GM23338 (cell line): Measurements from ENCODE around the gene ENOX1. TPM values are rescaled to one million over a fixed set of nuclear protein-coding genes. Genes with fewer than 3 reads are reported as not detected.

Experiments used
- ATAC-seq: fragments of 200-7000 bp; cut with Tn5 transposase; 3 replicates; pipeline ENCODE4 v1.9.1; 2020
- DNase-seq: peaks from one replicate; pipeline ENCODE4 v3.0.0-alpha.2; 2015; ENCODE audit warnings: low spot score
- H2AFZ ChIP-seq: fragments of 200-600 bp; sonication (generic); 2 replicates; pipeline ENCODE4 v1.8.0; 2016; ENCODE audit warnings: antibody characterized with exemption, mild to moderate bottlenecking, moderate library complexity
- H3F3A ChIP-seq: fragments of 200-600 bp; sonication (generic); replicated peaks from 2 replicates; pipeline ENCODE4 v1.8.0; 2017; ENCODE audit warnings: antibody characterized with exemption, mixed run types, low read depth
- H3K27ac ChIP-seq: fragments of 200-600 bp; sonication (generic); 2 replicates; pipeline ENCODE4 v1.6.1; 2016; ENCODE audit warnings: low read depth
- H3K27me3 ChIP-seq: fragments of 200-600 bp; sonication (generic); 2 replicates; pipeline ENCODE4 v1.8.0; 2016; ENCODE audit warnings: mild to moderate bottlenecking, mixed run types, moderate library complexity; ENCODE audit not compliant: insufficient read depth
- H3K36me3 ChIP-seq: fragments of 200-600 bp; sonication (generic); 2 replicates; pipeline ENCODE4 v1.8.0; 2016; ENCODE audit warnings: mild to moderate bottlenecking; ENCODE audit not compliant: insufficient read depth
- H3K4me1 ChIP-seq: fragments of 200-600 bp; sonication (generic); 2 replicates; pipeline ENCODE4 v1.8.0; 2016; ENCODE audit warnings: mild to moderate bottlenecking, moderate library complexity; ENCODE audit not compliant: insufficient read depth
- H3K4me2 ChIP-seq: fragments of 200-600 bp; sonication (generic); 2 replicates; pipeline ENCODE4 v1.7.1; 2017; ENCODE audit warnings: mixed run types
- H3K4me3 ChIP-seq: fragments of 200-600 bp; sonication (generic); 2 replicates; pipeline ENCODE4 v1.6.1; 2016; ENCODE audit warnings: mixed run types
- H3K79me2 ChIP-seq: fragments of 200-600 bp; sonication (generic); replicated peaks from 2 replicates; pipeline ENCODE4 v1.8.0; 2017; ENCODE audit warnings: mild to moderate bottlenecking; ENCODE audit not compliant: insufficient read depth
- H3K9me2 ChIP-seq: fragments of 200-600 bp; sonication (generic); 2 replicates; pipeline ENCODE4 v1.8.0; 2017; ENCODE audit not compliant: insufficient read depth
- H4K20me1 ChIP-seq: fragments of 200-600 bp; sonication (generic); replicated peaks from 2 replicates; pipeline ENCODE4 v1.8.0; 2017; ENCODE audit warnings: mild to moderate bottlenecking; ENCODE audit not compliant: insufficient read depth
- H3K27ac Mint-ChIP-seq: 2 replicates; pipeline ENCODE4 v1.8.0; 2020; ENCODE audit warnings: inconsistent platforms, mild to moderate bottlenecking, moderate library complexity, mixed read lengths
- H3K27me3 Mint-ChIP-seq: 3 replicates; pipeline ENCODE4 v1.8.0; 2022; ENCODE audit warnings: low read depth, mild to moderate bottlenecking, moderate library complexity, mixed read lengths, inconsistent platforms; ENCODE audit not compliant: insufficient read depth, poor library complexity
- H3K36me3 Mint-ChIP-seq: 3 replicates; pipeline ENCODE4 v1.8.0; 2021; ENCODE audit warnings: low read depth, mild to moderate bottlenecking, inconsistent platforms, moderate library complexity, mixed read lengths
- H3K4me1 Mint-ChIP-seq: 3 replicates; pipeline ENCODE4 v1.8.0; 2020; ENCODE audit warnings: mild to moderate bottlenecking, inconsistent platforms, mixed read lengths
- H3K4me3 Mint-ChIP-seq: 3 replicates; pipeline ENCODE4 v1.8.0; 2021; ENCODE audit warnings: moderate library complexity, mild to moderate bottlenecking, inconsistent platforms, mixed read lengths
- H3K9me3 Mint-ChIP-seq: 3 replicates; pipeline ENCODE4 v1.8.0; 2020; ENCODE audit warnings: moderate library complexity, mild to moderate bottlenecking, inconsistent platforms, mixed read lengths
- CREB1 ChIP-seq: fragments of 250-450 bp; sonication (Bioruptor Pico); IDR thresholded peaks from 2 replicates; pipeline ENCODE4 v1.5.0; 2020; ENCODE audit warnings: low read depth, mild to moderate bottlenecking, moderate library complexity
- ETS1 ChIP-seq: IDR thresholded peaks from 2 replicates; pipeline ENCODE4 v1.6.1; 2016; ENCODE audit warnings: antibody characterized with exemption
- EZH2 ChIP-seq: fragments of 200-600 bp; sonication (generic); IDR thresholded peaks from one replicate; pipeline ENCODE4 v1.8.0; 2017; ENCODE audit warnings: antibody characterized with exemption, mild to moderate bottlenecking, low read depth; ENCODE audit not compliant: unreplicated experiment
- EZH2phosphoT487 ChIP-seq: fragments of 200-600 bp; sonication (generic); IDR thresholded peaks from one replicate; pipeline ENCODE4 v1.8.1; 2018; ENCODE audit warnings: antibody characterized with exemption; ENCODE audit not compliant: unreplicated experiment
- JUNB ChIP-seq: IDR thresholded peaks from one replicate; pipeline ENCODE4 v1.6.1; 2016; ENCODE audit warnings: antibody characterized with exemption; ENCODE audit not compliant: unreplicated experiment
- NANOG ChIP-seq: IDR thresholded peaks from 2 replicates; pipeline ENCODE4 v1.6.1; 2016; ENCODE audit warnings: antibody characterized with exemption, borderline replicate concordance
- POLR2AphosphoS5 ChIP-seq: IDR thresholded peaks from 2 replicates; pipeline ENCODE4 v1.6.1; 2016; ENCODE audit warnings: antibody characterized with exemption, low read depth
- STAT1 ChIP-seq: IDR thresholded peaks from one replicate; pipeline ENCODE4 v1.6.1; 2016; ENCODE audit warnings: antibody characterized with exemption; ENCODE audit not compliant: unreplicated experiment
- ZNF114 ChIP-seq: fragments of 250-450 bp; sonication (Bioruptor Pico); IDR thresholded peaks from 2 replicates; pipeline ENCODE4 v1.5.0; 2020; ENCODE audit warnings: mild to moderate bottlenecking, moderate library complexity
- ZNF331 ChIP-seq: fragments of 250-450 bp; sonication (Bioruptor Pico); IDR thresholded peaks from 2 replicates; pipeline ENCODE4 v1.5.0; 2020; ENCODE audit warnings: low read depth, mild to moderate bottlenecking, moderate library complexity
- ZNF462 ChIP-seq: fragments of 250-450 bp; sonication (Bioruptor Pico); IDR thresholded peaks from 2 replicates; pipeline ENCODE4 v1.5.0; 2020; ENCODE audit warnings: mild to moderate bottlenecking, moderate library complexity
- polyA plus RNA-seq: library from polyadenylated mRNA; unstranded; fragments of >200 nt; fragmentation: Nextera tagmentation; extraction: Ambion mirVana; gene quantifications from 2 replicates; pipeline ENCODE4 v1.2.1, GENCODE V29; 2016
- total RNA-seq: library from RNA; depleted of rRNA; stranded (reverse); fragments of >200 nt; shearing (Covaris generic); gene quantifications from 2 replicates; pipeline ENCODE4 v1.2.3, GENCODE V29; 2014
- TF ChIP-seq, protein P1 (sequence below): IDR thresholded peaks from one replicate; pipeline ENCODE4 v1.6.1; 2018; ENCODE audit warnings: antibody characterized with exemption; ENCODE audit not compliant: unreplicated experiment
- TF ChIP-seq, protein P2 (sequence below), 2 experiments: fragments of 200-600 bp in 1 of 2; sonication (generic) in 1 of 2; conservative IDR thresholded peaks; 2 replicates each; pipeline versions ENCODE4 v1.5.1 to v1.6.1; 2016 to 2017; ENCODE audit warnings: antibody characterized with exemption in 2 of 2, low read depth in 2 of 2, mild to moderate bottlenecking in 2 of 2, moderate library complexity in 1 of 2

The ENOX1 gene
- total and polyA plus RNA-seq, 2 experiments from 2014 or later: 0.66 to 0.81 TPM

DNA sequence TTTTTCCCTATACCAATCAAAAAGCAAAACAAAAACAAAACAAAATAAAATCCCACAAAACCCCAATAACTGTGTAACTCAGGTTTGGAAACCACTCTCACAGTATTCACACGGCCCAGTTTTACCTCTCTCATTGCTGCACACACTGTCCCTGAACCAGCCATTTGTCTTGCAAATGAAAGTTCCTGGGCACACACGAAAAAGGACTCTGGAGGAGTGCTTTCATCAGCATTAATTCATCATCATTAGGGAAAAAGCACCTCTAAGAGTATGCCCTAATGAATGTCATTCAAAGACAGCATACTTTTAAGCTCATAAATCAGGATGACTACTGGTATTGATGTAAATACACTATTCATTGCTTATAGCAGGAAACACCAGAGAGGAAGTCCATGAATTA is 457.1 kb downstream of the ENOX1 start:
- Histone ChIP-seq H3K4me1 (peaks cover 28% of the 10 kb centered on the region), H3K27me3 (no peaks in the 10 kb centered on the region), H3K36me3 (no peaks in the 10 kb centered on the region), H3F3A (no peaks in the 10 kb centered on the region), H3K27ac (no peak overlapping the region), H3K79me2 (no peaks in the 10 kb centered on the region), H3K9me2 (peaks cover 4% of the 10 kb centered on the region; the same call in 1 of the 2 replicates), H3K4me3 (no peak overlapping the region), H4K20me1 (no peaks in the 10 kb centered on the region), H3K4me2 (0 out of 2 replicates have a peak overlapping the region, but pooled peaks have one; percentile 23), H2AFZ (no peak overlapping the region)
- H3K9me3 Mint-ChIP-seq: no peaks in the 10 kb centered on the region
- H3K4me1 Mint-ChIP-seq: peaks cover 2% of the 10 kb centered on the region; the same call in 2 of the 3 replicates
- TF ChIP-seq ETS1: no peak
- TF ChIP-seq EZH2: no peak
- no peak for TF ChIP-seq ZNF331
- no peak for TF ChIP-seq CREB1
- TF ChIP-seq NANOG: no peak
- no peak for TF ChIP-seq JUNB
- TF ChIP-seq POLR2AphosphoS5: no peak
- no peak for TF ChIP-seq STAT1
- TF ChIP-seq ZNF462: no peak
- no peak for TF ChIP-seq EZH2phosphoT487
- TF ChIP-seq, protein P1, sequence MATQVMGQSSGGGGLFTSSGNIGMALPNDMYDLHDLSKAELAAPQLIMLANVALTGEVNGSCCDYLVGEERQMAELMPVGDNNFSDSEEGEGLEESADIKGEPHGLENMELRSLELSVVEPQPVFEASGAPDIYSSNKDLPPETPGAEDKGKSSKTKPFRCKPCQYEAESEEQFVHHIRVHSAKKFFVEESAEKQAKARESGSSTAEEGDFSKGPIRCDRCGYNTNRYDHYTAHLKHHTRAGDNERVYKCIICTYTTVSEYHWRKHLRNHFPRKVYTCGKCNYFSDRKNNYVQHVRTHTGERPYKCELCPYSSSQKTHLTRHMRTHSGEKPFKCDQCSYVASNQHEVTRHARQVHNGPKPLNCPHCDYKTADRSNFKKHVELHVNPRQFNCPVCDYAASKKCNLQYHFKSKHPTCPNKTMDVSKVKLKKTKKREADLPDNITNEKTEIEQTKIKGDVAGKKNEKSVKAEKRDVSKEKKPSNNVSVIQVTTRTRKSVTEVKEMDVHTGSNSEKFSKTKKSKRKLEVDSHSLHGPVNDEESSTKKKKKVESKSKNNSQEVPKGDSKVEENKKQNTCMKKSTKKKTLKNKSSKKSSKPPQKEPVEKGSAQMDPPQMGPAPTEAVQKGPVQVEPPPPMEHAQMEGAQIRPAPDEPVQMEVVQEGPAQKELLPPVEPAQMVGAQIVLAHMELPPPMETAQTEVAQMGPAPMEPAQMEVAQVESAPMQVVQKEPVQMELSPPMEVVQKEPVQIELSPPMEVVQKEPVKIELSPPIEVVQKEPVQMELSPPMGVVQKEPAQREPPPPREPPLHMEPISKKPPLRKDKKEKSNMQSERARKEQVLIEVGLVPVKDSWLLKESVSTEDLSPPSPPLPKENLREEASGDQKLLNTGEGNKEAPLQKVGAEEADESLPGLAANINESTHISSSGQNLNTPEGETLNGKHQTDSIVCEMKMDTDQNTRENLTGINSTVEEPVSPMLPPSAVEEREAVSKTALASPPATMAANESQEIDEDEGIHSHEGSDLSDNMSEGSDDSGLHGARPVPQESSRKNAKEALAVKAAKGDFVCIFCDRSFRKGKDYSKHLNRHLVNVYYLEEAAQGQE: no peak
- no peak for TF ChIP-seq ZNF114
- TF ChIP-seq, protein P2, sequence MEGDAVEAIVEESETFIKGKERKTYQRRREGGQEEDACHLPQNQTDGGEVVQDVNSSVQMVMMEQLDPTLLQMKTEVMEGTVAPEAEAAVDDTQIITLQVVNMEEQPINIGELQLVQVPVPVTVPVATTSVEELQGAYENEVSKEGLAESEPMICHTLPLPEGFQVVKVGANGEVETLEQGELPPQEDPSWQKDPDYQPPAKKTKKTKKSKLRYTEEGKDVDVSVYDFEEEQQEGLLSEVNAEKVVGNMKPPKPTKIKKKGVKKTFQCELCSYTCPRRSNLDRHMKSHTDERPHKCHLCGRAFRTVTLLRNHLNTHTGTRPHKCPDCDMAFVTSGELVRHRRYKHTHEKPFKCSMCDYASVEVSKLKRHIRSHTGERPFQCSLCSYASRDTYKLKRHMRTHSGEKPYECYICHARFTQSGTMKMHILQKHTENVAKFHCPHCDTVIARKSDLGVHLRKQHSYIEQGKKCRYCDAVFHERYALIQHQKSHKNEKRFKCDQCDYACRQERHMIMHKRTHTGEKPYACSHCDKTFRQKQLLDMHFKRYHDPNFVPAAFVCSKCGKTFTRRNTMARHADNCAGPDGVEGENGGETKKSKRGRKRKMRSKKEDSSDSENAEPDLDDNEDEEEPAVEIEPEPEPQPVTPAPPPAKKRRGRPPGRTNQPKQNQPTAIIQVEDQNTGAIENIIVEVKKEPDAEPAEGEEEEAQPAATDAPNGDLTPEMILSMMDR (conservative IDR thresholded peaks at IDR 0.05; ENCODE audit: low read depth in 2 of 2): no peak
- H3K4me3 Mint-ChIP-seq: no peak overlapping the region
- H3K27ac Mint-ChIP-seq: no peak overlapping the region
- peaks cover 4% of the 10 kb centered on the region for H3K27me3 Mint-ChIP-seq
- DNase-seq: peak; percentile 12
- no peaks in the 10 kb centered on the region for H3K36me3 Mint-ChIP-seq
- peak; percentile 73 for ATAC-seq
